LNCaP clone FGC (cell line): Measurements from ENCODE around the gene KLK5.

Experiments used
- DNase-seq: peaks from one replicate; pipeline ENCODE4 v3.0.0-alpha.2; 2011; ENCODE audit warnings: low read depth
- H3K4me3 ChIP-seq: 2 replicates; pipeline ENCODE4 v1.5.1; 2011; ENCODE audit warnings: mild to moderate bottlenecking, low read depth, low read length, control low read depth
- CTCF ChIP-seq: IDR thresholded peaks from 2 replicates; pipeline ENCODE4 v1.5.1; 2012; ENCODE audit warnings: mild to moderate bottlenecking; ENCODE audit not compliant: control insufficient read depth, insufficient read depth; ENCODE audit errors: extremely low read depth

KLK5 gene

GRCh38 chr19:50912102-50912599, 40.7 kb downstream of the KLK5 start:
- no peak for DNase-seq
- no peak for TF ChIP-seq CTCF
- no peak overlapping the region for H3K4me3 ChIP-seq

- no peak within 1 kb of the TSS for H3K4me3 ChIP-seq
- no peak for TF ChIP-seq CTCF
- no peak for DNase-seq
Measured at GRCh38 chr19:50911206-50912101, 41.4 kb downstream of the KLK5 start, which contains the start of gene KLK4. Gene KLK4 (minus strand): TSS chr19:50911395. CDS start chr19:50910738, 657 bp downstream.

- H3K4me3 ChIP-seq = no peak overlapping the region
- TF ChIP-seq CTCF = no peak
- no peak for DNase-seq
Measured at GRCh38 chr19:50910722-50911121, 42.1 kb downstream of the KLK5 start.

- peak overlapping the region; percentile 95 for H3K4me3 ChIP-seq
- DNase-seq = peak; percentile 82
- TF ChIP-seq CTCF = no peak
Measured at GRCh38 chr19:50909240-50910070, 43.4 kb downstream of the KLK5 start.

- no peak for DNase-seq
- TF ChIP-seq CTCF = no peak
- peak overlapping the region; percentile 95 for H3K4me3 ChIP-seq
Measured at GRCh38 chr19:50908336-50908735, 44.5 kb downstream of the KLK5 start.

- TF ChIP-seq CTCF = peak; percentile 76
- 0 out of 2 replicates have a peak overlapping the region, but pooled peaks have one; percentile 9 for H3K4me3 ChIP-seq
- DNase-seq = no peak
Measured at GRCh38 chr19:50906217-50906616, 46.6 kb downstream of the KLK5 start.
